MM.1S (cell line): ENCODE measurements around the gene ADARB1.
A peak's percentile ranks its signal among the peaks of the same experiment; 100 is the strongest.

ENCODE experiments used
- DNase-seq: peaks from one replicate; pipeline ENCODE4 v3.0.0-alpha.2; 2015
- H2AFZ ChIP-seq: fragments of 300-600 bp; sonication (generic); 2 replicates; pipeline ENCODE4 v1.6.0; 2016; ENCODE audit warnings: antibody characterized with exemption, low read length
- H3F3A ChIP-seq: fragments of 300-600 bp; sonication (generic); 2 replicates; pipeline ENCODE4 v1.6.1; 2016; ENCODE audit warnings: mild to moderate bottlenecking, antibody characterized with exemption, low read length, moderate library complexity, mixed read lengths; ENCODE audit not compliant: insufficient read depth
- H3K27ac ChIP-seq: fragments of 300-600 bp; sonication (generic); 2 replicates; pipeline ENCODE4 v1.5.1; 2016; ENCODE audit warnings: mild to moderate bottlenecking, low read length
- H3K27me3 ChIP-seq: fragments of 300-600 bp; sonication (generic); replicated peaks from 2 replicates; pipeline ENCODE4 v1.6.0; 2016; ENCODE audit warnings: low read length; ENCODE audit not compliant: insufficient read depth
- H3K36me3 ChIP-seq: fragments of 300-600 bp; sonication (generic); replicated peaks from 2 replicates; pipeline ENCODE4 v1.6.1; 2016; ENCODE audit warnings: mild to moderate bottlenecking, low read length, mixed read lengths; ENCODE audit not compliant: insufficient read depth
- H3K4me1 ChIP-seq: fragments of 300-600 bp; sonication (generic); 2 replicates; pipeline ENCODE4 v1.6.1; 2016; ENCODE audit warnings: low read length, mixed read lengths
- H3K4me2 ChIP-seq: fragments of 300-600 bp; sonication (generic); 2 replicates; pipeline ENCODE4 v1.6.0; 2016; ENCODE audit warnings: low read depth, low read length
- H3K4me3 ChIP-seq: fragments of 300-600 bp; sonication (generic); 2 replicates; pipeline ENCODE4 v1.5.1; 2016; ENCODE audit warnings: low read length, mixed read lengths
- H3K79me2 ChIP-seq: fragments of 300-600 bp; sonication (generic); 2 replicates; pipeline ENCODE4 v1.6.1; 2016; ENCODE audit warnings: mixed run types, low read length, mixed read lengths
- H3K9ac ChIP-seq: fragments of 300-600 bp; sonication (generic); 2 replicates; pipeline ENCODE4 v1.6.1; 2016; ENCODE audit warnings: low read length, mixed read lengths
- H3K9me2 ChIP-seq: fragments of 300-600 bp; sonication (generic); replicated peaks from 2 replicates; pipeline ENCODE4 v1.6.1; 2016; ENCODE audit warnings: mild to moderate bottlenecking, low read length, mixed read lengths; ENCODE audit not compliant: insufficient read depth
- H3K9me3 ChIP-seq: fragments of 300-600 bp; sonication (generic); replicated peaks from 2 replicates; pipeline ENCODE4 v1.6.1; 2016; ENCODE audit warnings: mild to moderate bottlenecking, low read length, mixed read lengths; ENCODE audit not compliant: insufficient read depth
- H4K20me1 ChIP-seq: fragments of 300-600 bp; sonication (generic); 2 replicates; pipeline ENCODE4 v1.6.1; 2016; ENCODE audit warnings: mild to moderate bottlenecking, low read length, moderate library complexity, mixed read lengths; ENCODE audit not compliant: insufficient read depth
- CTCF ChIP-seq: fragments of 300-600 bp; sonication (generic); IDR thresholded peaks from 2 replicates; pipeline ENCODE4 v1.5.1; 2016; ENCODE audit warnings: antibody characterized with exemption, low read length, mixed read lengths
- EZH2 ChIP-seq: fragments of 300-600 bp; sonication (generic); optimal IDR thresholded peaks from 2 replicates; pipeline ENCODE3; 2017; ENCODE audit warnings: low read depth, mild to moderate bottlenecking, antibody characterized with exemption, low read length, mixed read lengths
- EZH2phosphoT487 ChIP-seq: fragments of 300-600 bp; sonication (generic); IDR thresholded peaks from 2 replicates; pipeline ENCODE4 v1.6.1; 2018; ENCODE audit warnings: antibody characterized with exemption, low read length

ADARB1 gene

GRCh38 chr21:45253180-45253579 is 178.8 kb downstream of the ADARB1 start:
- Histone ChIP-seq H4K20me1 (no peaks in the 10 kb centered on the region), H3K9me3 (no peaks in the 10 kb centered on the region), H3K27me3 (peaks cover 94% of the 10 kb centered on the region), H3K4me1 (peaks cover 6% of the 10 kb centered on the region; the same call in 1 of the 2 replicates), H3K9ac (no peak overlapping the region), H3K27ac (no peak overlapping the region), H3K36me3 (no peaks in the 10 kb centered on the region), H2AFZ (no peak overlapping the region), H3F3A (no peaks in the 10 kb centered on the region), H3K79me2 (no peaks in the 10 kb centered on the region), H3K4me2 (no peak overlapping the region), H3K4me3 (no peak overlapping the region), H3K9me2 (no peaks in the 10 kb centered on the region)
- TF ChIP-seq EZH2 (no peak), CTCF (no peak), EZH2phosphoT487 (no peak)
- DNase-seq, result no peak

GRCh38 chr21:45253633-45254459 is 179.5 kb downstream of the ADARB1 start:
- no peaks in the 10 kb centered on the region for H3F3A ChIP-seq
- H3K4me2 ChIP-seq, result no peak overlapping the region
- no peaks in the 10 kb centered on the region for H3K9me3 ChIP-seq
- no peak for DNase-seq
- TF ChIP-seq EZH2phosphoT487, result no peak
- no peak for TF ChIP-seq EZH2
- TF ChIP-seq CTCF, result no peak
- H2AFZ ChIP-seq, result no peak overlapping the region
- no peaks in the 10 kb centered on the region for H4K20me1 ChIP-seq
- H3K27me3 ChIP-seq, result peaks cover 94% of the 10 kb centered on the region
- peaks cover 6% of the 10 kb centered on the region; the same call in 1 of the 2 replicates for H3K4me1 ChIP-seq
- H3K9me2 ChIP-seq, result no peaks in the 10 kb centered on the region
- no peaks in the 10 kb centered on the region for H3K36me3 ChIP-seq
- H3K4me3 ChIP-seq, result no peak overlapping the region
- no peak overlapping the region for H3K27ac ChIP-seq
- no peaks in the 10 kb centered on the region for H3K79me2 ChIP-seq
- H3K9ac ChIP-seq, result no peak overlapping the region

GRCh38 chr21:45254460-45254930 is 180.1 kb downstream of the ADARB1 start:
- DNase-seq, result no peak
- H3K4me3 ChIP-seq, result no peak overlapping the region
- peaks cover 6% of the 10 kb centered on the region; the same call in 1 of the 2 replicates for H3K4me1 ChIP-seq

More at GRCh38 chr21:45254460-45254930, 180.1 kb downstream of the ADARB1 start:
- Histone ChIP-seq H3K27me3 (peaks cover 94% of the 10 kb centered on the region), H2AFZ (0 out of 2 replicates have a peak overlapping the region, but pooled peaks have one; percentile 47), H3K4me2 (peak overlapping the region; percentile 48; the same call in 1 of the 2 replicates), H3F3A (no peaks in the 10 kb centered on the region), H3K36me3 (no peaks in the 10 kb centered on the region), H3K79me2 (no peaks in the 10 kb centered on the region), H4K20me1 (no peaks in the 10 kb centered on the region), H3K27ac (no peak overlapping the region), H3K9me2 (no peaks in the 10 kb centered on the region), H3K9ac (no peak overlapping the region), H3K9me3 (no peaks in the 10 kb centered on the region)
- TF ChIP-seq CTCF (no peak), EZH2phosphoT487 (no peak), EZH2 (no peak)
